Activated T-helper 1 cell treated with anti-CD3 and anti-CD28 coated beads, Interleukin-2, amount 50 U/mL, for 16 hours (primary cell): ENCODE results near the gene NCR1.
"Not testable (repeated sequence)": the region's sequence is repeated elsewhere in the genome, so short reads cannot be mapped to it uniquely, and the experiment has no call there.

Experiments
- DNase-seq, 2 donors: peaks; one replicate each; pipeline ENCODE4 v3.0.0-alpha.2; 2020; ENCODE audit warnings: low read depth in 1 of 2, low spot score in 1 of 2

The NCR1 gene

GRCh38 chr19:54905803-54906511 lies at the start of gene NCR1:
Gene NCR1, plus strand, starts transcription at chr19:54906148. Its CDS starts 40 bp downstream, at chr19:54906188.
- DNase-seq, result no peak

GRCh38 chr19:54858476-54858875 lies 47.5 kb upstream of the NCR1 start:
- not testable (repeated sequence) for DNase-seq

- not testable (repeated sequence) for DNase-seq
Observed at GRCh38 chr19:54859421-54859820, 46.5 kb upstream of the NCR1 start.

- DNase-seq, result not testable (repeated sequence)
Observed at GRCh38 chr19:54863459-54863858, 42.5 kb upstream of the NCR1 start.

GRCh38 chr19:54871696-54872095 lies 34.3 kb upstream of the NCR1 start:
- DNase-seq, result no peak

- DNase-seq, result no peak
Observed at GRCh38 chr19:54873990-54874389, 32.0 kb upstream of the NCR1 start, which contains the start of gene FCAR. Gene FCAR, plus strand, starts transcription at chr19:54874235. Its CDS starts 55 bp downstream, at chr19:54874290.

- no peak for DNase-seq
Observed at GRCh38 chr19:54875506-54875905, 30.4 kb upstream of the NCR1 start.

- DNase-seq, result no peak
Observed at GRCh38 chr19:54877471-54877870, 28.5 kb upstream of the NCR1 start.

- DNase-seq, result no peak
Observed at GRCh38 chr19:54881884-54882283, 24.1 kb upstream of the NCR1 start.

GRCh38 chr19:54882758-54883157 lies 23.2 kb upstream of the NCR1 start:
- DNase-seq, result no peak

GRCh38 chr19:54883228-54883627 lies 22.7 kb upstream of the NCR1 start:
- no peak for DNase-seq

- DNase-seq, result no peak
Observed at GRCh38 chr19:54888239-54888638, 17.7 kb upstream of the NCR1 start.

- no peak for DNase-seq
Observed at GRCh38 chr19:54889566-54889965, 16.4 kb upstream of the NCR1 start.

GRCh38 chr19:54893406-54893805 lies 12.5 kb upstream of the NCR1 start:
- no peak for DNase-seq

GRCh38 chr19:54894106-54894505 lies 11.8 kb upstream of the NCR1 start:
- not testable (repeated sequence) for DNase-seq

GRCh38 chr19:54896036-54896435 lies 9.9 kb upstream of the NCR1 start:
- no peak for DNase-seq

GRCh38 chr19:54898685-54899084 lies 7.3 kb upstream of the NCR1 start:
- not testable (repeated sequence) for DNase-seq

- DNase-seq, result not testable (repeated sequence)
Observed at GRCh38 chr19:54899646-54900045, 6.3 kb upstream of the NCR1 start.

- not testable (repeated sequence) for DNase-seq
Observed at GRCh38 chr19:54901153-54901552, 4.8 kb upstream of the NCR1 start.

GRCh38 chr19:54902061-54902460 lies 3.9 kb upstream of the NCR1 start:
- no peak for DNase-seq

- DNase-seq, result no peak
Observed at GRCh38 chr19:54903303-54903702, 2.6 kb upstream of the NCR1 start.

- DNase-seq, result not testable (repeated sequence)
Observed at GRCh38 chr19:54904261-54904660, 1.7 kb upstream of the NCR1 start.

GRCh38 chr19:54905421-54905802 lies 536 bp upstream of the NCR1 start:
- no peak for DNase-seq
